IPS-15b (cell line): ENCODE data around the gene LGALS4.
"Not testable (repeated sequence)": the region's sequence is repeated elsewhere in the genome, so short reads cannot be mapped to it uniquely, and the experiment has no call there.

Experiments used
- H3K27me3 ChIP-seq: one replicate; pipeline ENCODE4 v1.6.1; 2013; ENCODE audit warnings: low read length; ENCODE audit not compliant: control insufficient read depth, insufficient read depth
- H3K36me3 ChIP-seq: one replicate; pipeline ENCODE4 v1.6.1; 2013; ENCODE audit warnings: low read length; ENCODE audit not compliant: control insufficient read depth, insufficient read depth
- H3K4me1 ChIP-seq: one replicate; pipeline ENCODE4 v1.6.1; 2013; ENCODE audit warnings: mild to moderate bottlenecking, low read length; ENCODE audit not compliant: control insufficient read depth, insufficient read depth
- H3K4me3 ChIP-seq: one replicate; pipeline ENCODE4 v1.5.1; 2013; ENCODE audit warnings: low read depth, low read length
- H3K9ac ChIP-seq: one replicate; pipeline ENCODE4 v1.6.1; 2013; ENCODE audit warnings: low read depth, mild to moderate bottlenecking, low read length
- H3K9me3 ChIP-seq: one replicate; pipeline ENCODE4 v1.6.1; 2013; ENCODE audit warnings: mild to moderate bottlenecking, low read length; ENCODE audit not compliant: control insufficient read depth, insufficient read depth

Gene LGALS4

GRCh38 chr19:38830039-38830733 is 17.4 kb upstream of the LGALS4 start:
- Histone ChIP-seq H3K36me3 (peaks cover 11% of the 10 kb centered on the region), H3K4me1 (peaks cover 2% of the 10 kb centered on the region), H3K9ac (no peak overlapping the region), H3K27me3 (no peaks in the 10 kb centered on the region), H3K4me3 (no peak overlapping the region), H3K9me3 (no peaks in the 10 kb centered on the region)

- peaks cover 11% of the 10 kb centered on the region for H3K36me3 ChIP-seq
- H3K9ac ChIP-seq, result not testable (repeated sequence)
Observed at GRCh38 chr19:38829203-38829602, 16.5 kb upstream of the LGALS4 start.

GRCh38 chr19:38826856-38827551 is 14.3 kb upstream of the LGALS4 start:
- peaks cover 2% of the 10 kb centered on the region for H3K4me1 ChIP-seq
- H3K27me3 ChIP-seq, result no peaks in the 10 kb centered on the region
- H3K4me3 ChIP-seq, result no peak overlapping the region
- peaks cover 11% of the 10 kb centered on the region for H3K36me3 ChIP-seq
- H3K9ac ChIP-seq, result no peak overlapping the region
- H3K9me3 ChIP-seq, result no peaks in the 10 kb centered on the region

More at GRCh38 chr19:38829203-38829602, 16.5 kb upstream of the LGALS4 start:
- not testable (repeated sequence) for H3K9me3 ChIP-seq, H3K27me3 ChIP-seq, H3K4me3 ChIP-seq, H3K4me1 ChIP-seq

- H3K36me3 ChIP-seq, result peaks cover 11% of the 10 kb centered on the region
- not testable (repeated sequence) for H3K4me3 ChIP-seq, H3K9me3 ChIP-seq, H3K9ac ChIP-seq, H3K27me3 ChIP-seq, H3K4me1 ChIP-seq
Observed at GRCh38 chr19:38825936-38826335, 13.2 kb upstream of the LGALS4 start.

- not testable (repeated sequence) for H3K36me3 ChIP-seq, H3K4me1 ChIP-seq, H3K4me3 ChIP-seq, H3K27me3 ChIP-seq, H3K9ac ChIP-seq, H3K9me3 ChIP-seq
Observed at GRCh38 chr19:38821230-38821825, 8.6 kb upstream of the LGALS4 start.

- Histone ChIP-seq H3K4me1 (peaks cover 7% of the 10 kb centered on the region), H3K9ac (no peak overlapping the region), H3K4me3 (no peak overlapping the region), H3K27me3 (no peaks in the 10 kb centered on the region), H3K9me3 (no peaks in the 10 kb centered on the region), H3K36me3 (peaks cover 20% of the 10 kb centered on the region)
Observed at GRCh38 chr19:38819231-38819920, 6.6 kb upstream of the LGALS4 start.

- H3K9ac ChIP-seq, result no peak overlapping the region
- H3K9me3 ChIP-seq, result no peaks in the 10 kb centered on the region
- H3K4me1 ChIP-seq, result peaks cover 5% of the 10 kb centered on the region
- no peaks in the 10 kb centered on the region for H3K27me3 ChIP-seq
- no peak overlapping the region for H3K4me3 ChIP-seq
- peaks cover 20% of the 10 kb centered on the region for H3K36me3 ChIP-seq
Observed at GRCh38 chr19:38817081-38817480, 4.3 kb upstream of the LGALS4 start.

GRCh38 chr19:38816131-38816750 is 3.5 kb upstream of the LGALS4 start:
- Histone ChIP-seq H3K36me3 (peaks cover 20% of the 10 kb centered on the region), H3K9me3 (no peaks in the 10 kb centered on the region), H3K9ac (no peak overlapping the region), H3K27me3 (no peaks in the 10 kb centered on the region), H3K4me1 (peaks cover 5% of the 10 kb centered on the region), H3K4me3 (no peak overlapping the region)

GRCh38 chr19:38815059-38816001 is 2.6 kb upstream of the LGALS4 start:
- H3K9ac ChIP-seq, result no peak overlapping the region
- peaks cover 5% of the 10 kb centered on the region for H3K4me1 ChIP-seq
- no peaks in the 10 kb centered on the region for H3K9me3 ChIP-seq
- H3K27me3 ChIP-seq, result no peaks in the 10 kb centered on the region
- H3K36me3 ChIP-seq, result peaks cover 20% of the 10 kb centered on the region
- no peak overlapping the region for H3K4me3 ChIP-seq

- H3K9me3 ChIP-seq, H3K4me3 ChIP-seq, H3K27me3 ChIP-seq, H3K9ac ChIP-seq, H3K4me1 ChIP-seq: not testable (repeated sequence)
- peaks cover 18% of the 10 kb centered on the region for H3K36me3 ChIP-seq
Observed at GRCh38 chr19:38813932-38814331, 1.2 kb upstream of the LGALS4 start.

- Histone ChIP-seq H3K9me3 (no peaks in the 10 kb centered on the region), H3K36me3 (peaks cover 18% of the 10 kb centered on the region), H3K27me3 (no peaks in the 10 kb centered on the region), H3K4me1 (no peaks in the 10 kb centered on the region), H3K9ac (no peak overlapping the region), H3K4me3 (no peak overlapping the region)
Observed at GRCh38 chr19:38813323-38813722, 578 bp upstream of the LGALS4 start.
